HG03439 (cell line): Measurements from ENCODE around the gene POC1B.

ENCODE experiments used
- ATAC-seq: cut with Tn5 transposase; IDR thresholded peaks from one replicate; pipeline ENCODE4 v1.9.1; 2021; ENCODE audit warnings: mild to moderate bottlenecking, moderate library complexity; ENCODE audit not compliant: unreplicated experiment

Gene POC1B

DNA sequence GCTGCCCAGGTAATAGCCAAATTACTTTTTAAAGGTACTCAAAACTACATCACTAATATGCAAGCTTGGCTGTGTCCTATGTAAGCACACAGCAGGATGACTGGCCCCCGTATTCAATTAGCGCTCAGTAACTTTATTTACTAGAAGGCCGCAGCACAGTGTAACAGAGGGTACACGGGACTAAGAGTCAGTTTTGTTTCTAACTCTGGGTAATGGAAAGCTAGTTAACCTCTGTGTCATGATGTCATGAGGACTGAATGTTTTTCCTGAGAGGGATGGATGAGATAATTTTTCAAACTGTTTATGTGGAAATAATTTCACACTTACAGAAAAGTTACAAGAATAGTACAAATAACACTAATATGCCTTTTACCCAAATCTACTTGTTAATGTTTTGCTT is 28.4 kb downstream of the POC1B start:
- ATAC-seq: no peak

DNA sequence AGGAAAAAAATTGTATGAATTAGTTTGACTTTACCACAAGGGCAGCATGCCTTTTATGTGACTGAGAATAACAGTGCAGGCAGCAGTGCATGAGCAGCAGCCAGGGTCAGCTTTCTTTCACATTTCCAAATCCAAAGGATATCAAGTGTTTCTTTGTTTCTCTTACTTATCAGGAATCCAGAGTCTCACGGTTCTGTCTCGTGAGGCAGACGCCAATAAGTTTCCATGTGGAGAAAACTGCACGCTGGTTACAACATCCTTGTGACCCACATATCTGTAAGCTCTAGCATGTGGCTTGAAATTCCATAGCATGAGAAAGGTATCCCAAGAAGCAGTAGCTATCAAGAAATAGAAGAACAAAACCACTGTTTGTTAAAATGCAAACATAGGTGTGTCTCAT is 28.8 kb downstream of the POC1B start:
- no peak for ATAC-seq

DNA sequence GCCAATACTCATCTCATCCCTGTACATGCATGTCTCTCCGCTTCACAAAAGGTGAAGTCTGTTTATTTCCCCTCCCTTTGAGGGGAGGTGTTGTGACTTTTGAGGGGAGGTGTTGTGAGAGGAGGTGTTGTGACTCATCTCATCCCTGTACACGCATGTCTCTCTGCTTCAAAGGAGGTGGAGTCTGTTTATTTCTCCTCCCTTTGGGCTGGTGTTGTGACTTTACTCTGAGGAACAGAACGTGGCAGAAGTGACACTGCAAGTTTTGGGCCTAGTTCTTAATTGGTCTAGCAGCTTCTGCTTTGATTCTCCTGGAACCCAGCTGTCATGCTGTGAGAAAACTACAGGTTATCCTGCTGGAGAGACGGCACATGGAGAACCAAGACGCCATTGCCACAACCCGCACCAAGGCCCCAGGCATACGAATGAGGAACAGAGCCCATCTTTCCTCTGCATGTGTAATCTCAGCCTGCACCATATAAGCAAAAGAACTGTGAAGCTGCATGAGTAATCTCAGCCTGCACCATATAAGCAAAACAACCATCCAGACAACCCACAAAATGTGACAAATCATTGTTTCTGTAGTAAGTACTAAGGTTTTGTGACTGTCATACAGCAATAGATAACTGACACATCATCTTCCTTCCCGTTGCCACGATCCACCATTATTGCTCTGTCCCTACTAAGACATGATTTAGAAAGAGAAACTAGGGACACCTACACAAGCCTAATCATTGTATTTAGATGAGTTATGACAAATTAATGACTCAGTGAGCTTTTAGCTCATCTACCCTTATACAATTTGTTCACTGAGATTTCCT is 31.2 kb downstream of the POC1B start:
- ATAC-seq: peak; percentile 64

DNA sequence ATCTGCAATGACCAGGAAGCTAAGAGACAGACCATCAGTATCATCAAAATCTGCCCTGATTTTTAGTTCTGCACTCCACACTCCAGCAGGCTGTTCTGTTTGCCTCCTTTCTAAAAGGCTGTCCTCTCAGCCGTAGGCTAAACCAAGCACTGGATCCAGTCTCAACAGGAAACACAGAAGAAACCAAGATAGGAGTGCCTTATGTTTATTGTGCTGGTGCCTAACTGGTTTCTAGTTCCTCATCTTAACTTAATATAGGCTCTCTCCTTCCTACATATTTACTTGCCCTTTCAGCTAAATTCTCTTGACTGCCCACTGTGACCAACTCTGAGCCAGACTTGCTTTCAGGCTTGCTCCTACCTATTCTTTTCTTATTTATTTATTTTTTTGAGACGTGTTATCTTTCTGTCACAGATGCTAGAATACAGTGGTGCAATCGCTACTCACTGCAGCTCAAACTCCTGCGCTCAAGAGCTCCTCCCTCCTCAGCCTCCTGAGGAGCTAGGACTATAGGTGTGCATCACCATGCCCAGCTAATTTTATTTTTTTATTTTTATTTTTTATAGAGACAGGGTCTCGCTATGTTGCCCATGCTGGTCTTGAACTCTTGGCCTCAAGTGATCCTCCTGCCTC is 32.1 kb downstream of the POC1B start:
- no peak for ATAC-seq

DNA sequence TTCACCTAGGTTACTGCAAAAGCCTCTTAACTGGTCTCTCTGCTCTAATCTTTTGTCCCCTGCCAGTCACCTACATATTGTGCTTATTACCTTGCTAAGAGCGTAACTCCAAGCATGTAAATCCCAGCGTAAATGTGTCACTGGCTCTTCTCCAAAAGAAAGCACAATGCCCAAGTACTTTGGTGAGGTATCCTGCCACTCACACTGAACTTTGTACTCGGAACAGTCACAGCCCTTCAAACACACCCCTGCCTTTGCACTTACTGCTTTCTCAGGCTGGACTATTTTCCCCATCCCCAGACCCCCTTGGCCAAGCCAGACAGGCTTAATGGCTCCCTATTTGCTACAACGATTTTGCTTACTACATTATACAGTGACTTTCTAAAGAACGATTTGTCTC is 33.0 kb downstream of the POC1B start:
- no peak for ATAC-seq

DNA sequence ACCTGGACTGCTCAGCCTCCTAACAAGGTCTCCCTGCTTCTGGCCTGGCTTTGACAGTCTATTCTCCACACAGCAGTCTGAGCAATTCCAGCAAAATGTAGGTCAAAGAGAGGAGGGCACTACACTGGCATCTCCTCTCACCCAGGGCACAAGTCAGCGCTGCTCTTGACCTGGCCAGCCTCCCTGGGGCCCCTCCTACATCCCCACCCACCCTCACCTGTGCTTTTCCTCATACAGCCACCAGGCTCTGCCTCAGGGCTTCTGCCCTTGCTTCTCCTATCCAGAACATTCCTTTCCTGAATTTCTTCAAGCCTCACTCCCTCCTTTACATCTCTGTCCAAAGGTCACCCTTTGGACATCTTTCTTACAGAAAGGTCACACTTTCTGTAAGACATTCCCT is 34.9 kb downstream of the POC1B start:
- no peak for ATAC-seq

DNA sequence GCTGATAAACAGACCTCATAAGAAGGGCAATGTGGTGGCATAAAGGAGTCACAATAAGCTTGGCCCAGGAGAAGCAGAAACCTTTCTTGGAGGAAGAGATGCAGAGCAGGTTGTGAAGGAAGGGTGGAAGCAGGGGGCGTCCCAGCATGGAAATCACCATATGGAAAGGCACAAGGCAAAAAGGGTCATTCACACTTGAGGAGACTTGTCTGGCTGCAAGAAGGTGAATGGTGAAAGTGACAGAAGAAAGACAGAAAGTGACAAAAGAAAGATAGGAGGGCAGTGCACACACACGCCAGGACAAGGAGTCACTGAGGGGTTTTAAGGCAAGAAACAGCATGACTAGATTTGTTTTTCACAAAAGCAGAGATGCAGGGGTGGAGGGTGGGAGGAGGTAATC is 39.6 kb downstream of the POC1B start:
- no peak for ATAC-seq

DNA sequence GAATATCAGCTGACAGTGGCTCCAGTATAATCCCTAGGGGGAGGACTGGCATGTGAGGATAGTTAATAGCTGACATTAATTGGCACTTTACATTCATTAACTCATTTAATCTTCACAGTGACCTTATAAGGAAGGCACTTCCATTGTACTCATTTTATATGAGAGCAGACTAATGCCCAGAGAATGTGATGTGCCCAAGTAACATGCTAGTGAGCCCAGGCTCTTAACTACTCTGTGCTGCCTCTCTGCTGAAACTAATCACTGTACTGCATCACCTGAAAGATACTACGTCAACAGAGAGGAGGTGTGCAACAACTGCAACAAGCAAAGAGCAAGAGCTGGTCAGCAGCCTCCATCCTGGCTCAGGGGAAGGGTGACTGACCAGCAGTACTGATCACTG is 41.4 kb downstream of the POC1B start:
- no peak for ATAC-seq

DNA sequence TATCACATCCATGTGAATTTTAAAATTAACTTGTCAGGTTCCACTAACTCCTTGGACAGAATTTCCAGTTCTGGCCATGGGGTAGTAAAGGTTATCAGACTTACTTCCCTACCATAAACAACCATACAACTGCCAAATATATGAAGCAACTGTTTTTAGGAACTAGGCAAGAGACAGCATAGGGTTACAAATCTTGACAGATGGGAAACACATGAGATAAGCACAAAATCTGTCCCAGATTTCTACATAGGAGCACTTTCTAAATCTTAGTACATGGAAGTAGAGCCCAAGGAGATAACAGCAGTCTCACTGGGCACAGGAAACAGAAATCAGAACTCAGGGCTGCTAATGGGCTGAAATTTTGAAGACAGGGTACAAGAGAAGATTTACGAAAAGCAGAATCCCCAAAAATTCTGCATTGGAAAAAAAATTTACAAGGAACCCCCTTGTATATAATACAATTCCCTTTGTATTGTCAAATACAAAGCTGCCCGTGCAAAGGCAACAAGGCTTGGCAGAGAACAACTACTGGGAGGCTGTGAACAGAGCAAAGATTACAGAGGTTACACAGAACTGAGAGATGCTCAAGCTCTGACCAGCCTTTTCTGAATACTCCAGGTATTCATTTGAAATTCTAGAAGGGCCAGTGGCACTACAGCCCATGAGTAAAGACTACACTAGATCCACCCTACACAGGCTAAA is 44.5 kb downstream of the POC1B start:
- ATAC-seq: no peak

DNA sequence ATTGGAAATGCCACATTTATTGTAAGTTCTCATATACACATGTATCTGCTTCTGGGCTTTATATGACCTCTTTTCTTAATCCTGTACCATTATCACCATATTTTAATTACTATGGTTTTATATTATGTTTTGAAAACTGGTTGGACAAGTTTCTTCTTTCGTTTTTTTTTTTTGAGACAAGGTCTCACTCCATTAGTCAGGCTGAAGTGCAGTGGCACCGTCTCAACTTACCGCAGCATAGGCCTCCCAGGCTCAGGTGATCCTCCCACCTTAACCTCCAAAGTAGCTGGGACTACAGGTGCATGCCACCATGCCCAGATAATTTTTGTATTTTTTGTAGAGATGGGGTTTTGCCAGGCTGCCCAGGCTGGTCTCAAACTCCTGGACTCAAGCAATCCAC is 45.9 kb downstream of the POC1B start:
- no peak for ATAC-seq

DNA sequence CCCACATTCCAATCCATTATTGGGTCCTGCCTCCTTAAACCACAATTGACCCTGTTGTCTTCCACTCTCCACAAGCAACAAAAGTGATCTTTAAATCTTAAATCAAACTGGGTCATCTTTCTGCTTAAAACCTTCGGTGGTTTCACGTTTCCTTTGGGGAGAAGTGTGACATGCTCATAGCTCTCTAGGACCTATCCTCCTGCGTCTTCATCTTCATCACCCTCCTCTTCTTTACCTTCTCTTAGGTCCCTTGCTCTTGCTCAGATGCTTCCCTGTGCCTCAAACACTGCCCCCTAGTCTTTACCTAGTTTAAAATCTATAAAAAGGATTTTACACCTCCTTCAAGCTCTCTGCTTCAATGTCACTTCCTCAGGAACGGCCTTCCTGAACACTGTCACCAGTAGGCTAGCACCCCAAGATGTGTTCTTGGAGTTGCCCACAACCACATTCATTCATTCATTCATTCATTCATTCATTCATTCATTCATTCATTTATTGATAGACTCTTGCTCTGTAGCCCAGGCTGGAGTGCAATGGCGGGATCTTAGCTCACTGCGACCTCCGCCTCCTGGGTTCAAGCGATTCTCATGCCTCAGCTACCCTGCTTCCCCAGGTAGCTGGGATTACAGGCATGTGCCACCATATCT is 48.1 kb downstream of the POC1B start:
- ATAC-seq: no peak

DNA sequence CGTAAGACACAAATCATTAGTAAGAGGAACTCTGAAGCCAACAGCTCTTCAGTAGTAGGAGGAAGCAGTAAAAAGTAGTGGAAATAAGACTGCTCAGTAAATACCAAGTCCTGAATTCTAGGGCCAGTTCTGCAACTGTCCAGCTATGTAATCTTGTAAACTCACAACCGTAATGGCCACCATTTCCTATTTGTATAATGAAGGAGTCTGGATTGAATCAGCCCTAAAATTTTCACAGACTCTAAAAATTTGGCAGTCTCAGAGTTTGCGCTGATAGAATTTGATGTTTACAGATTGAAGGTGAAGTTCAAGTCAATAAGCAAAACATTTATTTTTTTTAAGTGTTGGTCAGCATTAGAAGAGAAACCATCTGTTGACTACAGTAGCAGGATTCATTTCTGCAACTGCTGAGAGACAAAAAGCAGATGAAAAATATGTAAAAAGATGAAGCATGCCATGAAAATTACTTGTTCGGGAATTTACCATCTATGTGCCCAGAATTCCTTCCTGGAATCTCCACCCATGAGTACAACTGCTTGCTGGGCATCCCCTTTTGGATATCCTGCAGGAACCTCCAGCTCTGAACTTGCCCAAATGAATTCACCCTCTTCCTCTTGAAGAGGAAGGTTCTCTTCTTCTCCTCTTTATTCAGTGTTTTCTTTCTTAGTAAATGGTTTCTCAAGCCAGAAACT is 48.8 kb downstream of the POC1B start:
- no peak for ATAC-seq

DNA sequence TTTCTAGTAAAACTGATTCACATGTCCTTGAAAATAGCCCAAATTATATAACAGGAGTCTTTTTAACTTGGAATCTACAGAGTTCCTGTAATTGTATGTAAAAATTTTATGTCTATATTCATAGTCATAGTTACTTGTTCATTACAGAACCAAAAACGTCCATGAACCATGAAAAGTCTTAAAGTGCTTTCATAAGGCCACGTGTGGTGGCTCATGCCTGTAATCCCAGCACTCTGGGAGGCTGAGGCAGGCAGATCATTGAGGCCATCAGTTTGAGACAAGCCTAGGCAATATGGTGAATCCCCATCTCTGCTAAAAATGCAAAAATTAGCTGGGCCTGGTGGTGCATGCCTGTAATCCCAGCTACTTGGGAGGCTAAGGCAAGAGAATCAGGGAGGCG is 49.6 kb downstream of the POC1B start:
- ATAC-seq: no peak

DNA sequence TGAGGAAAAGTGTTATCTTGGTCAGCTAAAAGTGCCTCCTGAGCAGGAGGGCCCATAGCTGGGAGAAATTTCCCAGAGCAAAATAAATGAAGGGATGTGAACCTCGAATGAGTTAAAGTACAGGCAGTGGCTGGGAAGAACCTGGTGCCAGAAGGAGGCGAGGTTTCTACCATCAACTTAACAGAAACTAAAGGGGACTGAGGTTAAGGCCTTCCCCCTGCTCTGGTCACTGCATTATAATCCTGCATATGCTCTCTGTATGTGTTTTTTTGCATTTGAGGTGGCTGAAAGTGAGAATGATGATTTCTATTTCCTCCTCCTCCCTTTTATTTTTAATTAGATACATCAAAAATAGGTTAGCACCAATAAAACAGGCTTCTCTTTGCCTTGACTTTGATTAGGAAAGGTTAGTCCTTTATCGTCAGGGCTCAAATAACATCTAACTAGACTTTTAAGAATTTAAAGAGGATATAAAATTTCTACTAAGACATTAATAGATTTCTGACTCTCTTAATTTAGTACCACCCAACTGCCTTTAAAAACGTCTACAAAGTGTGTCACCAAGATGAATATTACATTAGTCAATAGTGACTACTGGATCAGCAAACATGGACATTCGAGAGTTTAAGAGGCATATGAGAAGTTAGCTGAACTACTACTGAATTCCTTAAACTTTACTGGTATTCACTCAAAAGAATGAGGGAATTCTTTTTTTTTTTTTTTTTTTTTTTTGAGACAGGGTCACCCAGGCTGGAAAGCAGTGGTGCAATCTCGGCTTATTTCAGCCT is 50.5 kb downstream of the POC1B start:
- no peak for ATAC-seq

DNA sequence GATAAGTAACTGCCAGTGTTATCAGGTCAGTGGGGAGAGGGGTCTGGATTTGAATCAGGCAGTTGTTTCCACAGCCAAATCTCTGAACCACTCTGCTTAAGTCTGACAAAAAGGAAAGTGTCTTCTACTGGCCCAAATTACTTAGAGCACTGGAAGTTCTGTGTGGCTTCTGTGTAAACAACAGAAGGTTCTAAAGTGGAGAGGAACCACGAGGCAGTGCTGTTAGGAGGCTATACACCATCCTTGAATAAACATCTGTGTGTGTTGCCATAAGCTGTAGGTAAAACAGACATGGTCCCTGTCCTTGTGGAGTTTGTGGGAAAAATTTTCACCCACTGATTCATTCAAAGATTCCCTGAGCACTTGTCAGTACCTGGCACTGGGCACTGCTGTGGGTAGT is 51.2 kb downstream of the POC1B start:
- ATAC-seq: no peak

DNA sequence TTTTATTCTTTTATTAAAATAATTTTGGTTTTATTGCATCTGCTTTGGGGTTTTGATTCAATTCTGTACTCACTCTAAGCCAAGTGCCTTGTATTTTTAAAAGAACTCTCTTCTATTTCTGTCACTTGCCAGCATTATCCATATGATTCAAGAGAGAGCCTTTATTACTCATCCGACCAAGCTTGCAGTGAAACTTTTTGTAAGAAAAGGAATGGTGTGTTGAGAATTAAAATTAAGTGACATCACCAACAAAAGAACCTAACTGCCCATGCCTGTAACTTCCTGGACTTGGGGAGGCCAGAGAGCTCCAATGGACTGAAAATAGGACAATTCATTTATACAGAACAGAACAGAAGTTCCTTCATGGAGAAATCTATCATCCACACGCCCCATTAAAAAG is 53.3 kb downstream of the POC1B start:
- ATAC-seq: no peak

DNA sequence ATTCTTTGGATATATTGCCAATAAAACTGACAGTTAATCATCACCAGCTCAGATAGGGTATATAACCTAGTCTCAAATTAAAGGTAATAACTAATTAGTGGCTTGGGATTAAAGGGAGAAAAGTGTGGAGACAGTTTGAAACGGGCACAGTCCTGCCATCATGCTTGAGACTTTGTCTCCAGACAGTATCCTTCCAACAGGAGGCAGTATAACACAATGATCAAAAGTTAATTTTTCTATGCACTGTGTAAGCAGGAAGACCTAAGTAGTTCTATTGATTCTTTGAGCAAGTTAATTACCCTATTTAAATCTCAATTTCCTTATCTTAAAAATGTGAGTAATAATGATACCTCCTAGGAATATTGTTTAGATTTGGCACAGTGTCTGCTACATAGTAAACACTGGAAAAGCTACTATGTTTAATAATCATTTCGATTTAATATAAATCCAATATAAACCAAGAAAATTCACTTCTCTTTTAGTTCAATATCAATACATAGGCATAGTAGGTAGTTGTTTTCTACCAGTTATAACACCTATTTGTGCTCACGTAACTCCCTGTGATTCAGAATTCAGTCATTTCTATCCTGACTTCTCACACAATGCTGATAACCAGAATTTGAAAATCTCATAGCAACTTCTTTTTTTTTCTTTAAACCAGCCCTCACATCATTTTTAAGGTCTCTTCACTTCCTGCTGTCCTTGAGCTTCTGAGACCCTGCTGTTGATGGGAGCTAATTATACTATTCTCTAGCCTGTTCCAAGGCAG is 54.9 kb downstream of the POC1B start:
- ATAC-seq: peak; percentile 48

DNA sequence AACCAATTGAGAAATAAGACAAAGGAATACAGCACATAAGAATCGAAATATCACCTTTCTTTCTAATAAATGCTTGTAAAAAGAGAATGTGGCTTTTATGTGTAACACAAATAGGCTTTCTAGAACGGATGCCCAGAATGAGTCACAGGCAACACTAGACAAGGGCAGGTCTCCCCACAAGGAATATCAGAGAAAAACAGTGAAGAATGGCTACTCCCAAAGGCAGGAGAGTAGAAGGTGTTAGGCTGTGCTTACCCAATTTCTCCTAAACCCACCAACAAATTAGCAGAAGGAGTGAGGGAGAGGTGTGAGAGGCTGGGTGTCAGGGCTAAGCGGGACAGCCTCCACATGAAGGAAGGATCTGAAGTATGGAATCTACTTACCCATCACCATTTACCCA is 56.5 kb downstream of the POC1B start:
- ATAC-seq: peak; percentile 56

DNA sequence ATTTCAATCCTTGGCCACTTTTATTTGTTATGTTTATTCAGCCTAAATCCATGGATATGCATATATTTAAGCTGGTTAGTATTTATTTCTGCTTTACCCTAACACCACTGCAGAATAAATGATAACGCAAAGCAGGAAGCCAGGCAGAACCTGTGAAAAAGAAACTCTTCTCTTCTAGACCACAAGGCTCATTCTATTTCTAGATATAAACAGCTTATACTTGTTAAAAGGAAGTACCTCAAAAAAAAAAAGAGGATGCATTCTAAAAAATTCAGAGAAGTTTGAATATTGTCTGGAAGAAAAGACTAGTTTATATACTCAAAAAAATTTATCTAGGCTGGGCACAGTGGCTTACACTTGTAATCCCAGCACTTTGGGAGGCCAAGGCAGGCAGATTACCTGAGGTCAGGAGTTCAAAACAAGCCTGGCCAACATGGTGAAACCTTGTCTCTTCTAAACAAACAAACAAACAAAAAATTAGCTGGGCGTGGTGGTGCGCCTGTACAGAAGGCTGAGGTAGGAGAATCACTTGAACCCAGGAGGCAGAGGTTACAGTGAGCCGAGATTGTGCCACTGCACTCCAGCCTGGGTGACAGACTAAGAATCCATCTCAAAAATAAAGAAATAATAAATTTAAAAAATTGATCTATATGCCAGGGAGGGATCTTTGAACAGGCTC is 57.1 kb downstream of the POC1B start:
- ATAC-seq: peak; percentile 85
